ENCODE data around the gene SDF2L1. TPM values are rescaled to one million over a fixed set of nuclear protein-coding genes. Genes with fewer than 3 reads are reported as not detected.

Gene SDF2L1
- total RNA-seq, 5 donors from 2014 or later (not counting 1 experiment from before 2014, with no cell fraction given): 22.1 to 55.4 (median 50.2) TPM

DNA sequence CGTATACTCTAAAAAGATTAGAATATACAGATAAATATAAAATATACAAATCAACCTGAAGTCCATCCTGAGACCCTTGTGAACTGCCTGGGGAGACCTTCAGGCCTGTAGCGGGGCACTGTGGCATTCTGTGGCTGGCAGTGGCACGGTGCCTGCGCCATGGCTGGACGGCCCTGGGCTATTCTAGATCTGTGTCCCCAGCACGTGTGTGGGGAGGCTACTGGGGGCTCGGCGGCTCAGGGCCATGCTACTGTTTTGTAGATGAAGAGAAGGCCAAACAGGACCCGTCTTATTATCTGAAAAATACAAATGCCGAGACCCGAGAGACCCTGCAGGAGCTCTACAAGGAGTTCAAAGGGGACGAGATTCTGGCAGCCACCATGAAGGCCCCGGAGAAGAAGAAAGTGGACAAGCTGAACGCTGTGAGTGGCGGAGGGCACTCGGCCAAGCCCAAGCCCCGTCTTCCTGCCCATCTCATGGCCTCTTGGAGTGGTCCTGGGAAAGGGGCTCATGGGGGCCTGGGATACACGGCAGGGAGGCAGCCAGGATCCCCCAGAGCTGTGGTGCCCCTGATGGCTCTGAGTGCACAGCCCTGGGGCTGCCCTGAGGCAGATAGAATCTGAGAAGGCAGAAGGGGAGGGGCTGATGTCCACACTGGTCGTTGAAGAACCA is 42.5 kb downstream of the SDF2L1 start:
- Mint-ChIP-seq H3K4me3 (no peak overlapping the region), H3K27ac (no peak overlapping the region), H3K36me3 (peaks cover 20% of the 10 kb centered on the region), H3K4me1 (peaks cover 0 to 6% (median 2%) of the 10 kb centered on the region in 3 donors), H3K27me3 (no peaks in the 10 kb centered on the region), H3K9me3 (no peaks in the 10 kb centered on the region)
- 97% methylated on average over 16 of the region's 19 CpGs for WGBS (ENCODE audit: insufficient coverage)
- POLR2A ChIA-PET: no interaction called here
- CTCF ChIA-PET: no interaction called here
- Histone ChIP-seq H3K27ac (ENCODE audit: low read length) (no peak overlapping the region), H3K36me3 (ENCODE audit: control insufficient read depth in 2 of 2, extremely low read depth in 1 of 2, insufficient read depth in 1 of 2, low read length in 1 of 2) (peaks cover 17 to 74% of the 10 kb centered on the region in 2 donors), H3K27me3 (replicated peaks in 1 of 2; ENCODE audit: control insufficient read depth in 2 of 2, extremely low read depth in 1 of 2, insufficient read depth in 2 of 2, low read length in 1 of 2) (no peaks in the 10 kb centered on the region), H3K4me3 (ENCODE audit: control insufficient read depth in 1 of 2, extremely low read depth in 1 of 2, low read length in 1 of 2) (no peak overlapping the region), H3K4me1 (ENCODE audit: control insufficient read depth in 1 of 2, extremely low read depth in 1 of 2, insufficient read depth in 2 of 2, low read length in 2 of 2) (no peaks in the 10 kb centered on the region), H3K9me3 (no peaks in the 10 kb centered on the region)
- DNase-seq (no peak), ATAC-seq (replicated peaks in 1 of 4) (no peak)

- Mint-ChIP-seq H3K4me1 (peaks cover 0 to 9% (median 4%) of the 10 kb centered on the region in 3 donors), H3K27ac (no peak overlapping the region), H3K4me3 (no peak overlapping the region), H3K9me3 (no peaks in the 10 kb centered on the region), H3K27me3 (no peaks in the 10 kb centered on the region), H3K36me3 (peaks cover 22% of the 10 kb centered on the region)
- 96% methylated on average over 3 of the region's 8 CpGs for WGBS (ENCODE audit: insufficient coverage)
- ChIA-PET POLR2A (no interaction called here), CTCF (no interaction called here)
- Histone ChIP-seq H3K27ac (ENCODE audit: low read length) (no peak overlapping the region), H3K9me3 (no peaks in the 10 kb centered on the region), H3K4me3 (ENCODE audit: control insufficient read depth in 1 of 2, extremely low read depth in 1 of 2, low read length in 1 of 2) (no peak overlapping the region), H3K4me1 (ENCODE audit: control insufficient read depth in 1 of 2, extremely low read depth in 1 of 2, insufficient read depth in 2 of 2, low read length in 2 of 2) (peaks cover 0 to under 1% of the 10 kb centered on the region in 2 experiments), H3K27me3 (replicated peaks in 1 of 2; ENCODE audit: control insufficient read depth in 2 of 2, extremely low read depth in 1 of 2, insufficient read depth in 2 of 2, low read length in 1 of 2) (no peaks in the 10 kb centered on the region), H3K36me3 (ENCODE audit: control insufficient read depth in 2 of 2, extremely low read depth in 1 of 2, insufficient read depth in 1 of 2, low read length in 1 of 2) (peaks cover 17 to 74% of the 10 kb centered on the region in 2 donors)
- ATAC-seq (replicated peaks in 1 of 4): no peak
- no peak for DNase-seq
Observed at GRCh38 chr22:21685164-21685513, 43.0 kb downstream of the SDF2L1 start.

DNA sequence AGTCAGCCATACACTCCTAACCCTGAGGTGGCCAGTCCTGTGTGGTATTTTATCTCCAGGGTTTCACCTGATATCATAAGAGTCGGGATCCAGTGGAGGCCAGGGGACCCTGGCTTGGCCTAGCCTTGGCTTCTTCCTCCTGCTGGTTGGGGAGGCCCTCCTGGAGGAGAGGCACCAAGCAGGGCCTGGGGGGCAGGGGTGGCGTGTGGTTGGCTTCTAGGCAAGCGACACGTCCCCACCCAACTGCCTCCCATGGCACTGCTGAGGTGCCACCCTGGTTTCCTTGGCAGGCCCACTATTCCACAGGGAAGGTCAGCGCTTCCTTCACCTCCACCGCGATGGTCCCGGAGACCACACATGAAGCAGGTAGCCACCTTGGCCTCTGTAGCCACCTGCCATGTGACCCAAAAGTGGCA is 44.1 kb downstream of the SDF2L1 start:
- no peak overlapping the region for H3K4me3 ChIP-seq (ENCODE audit: control insufficient read depth in 1 of 2, extremely low read depth in 1 of 2, low read length in 1 of 2)
- 95% methylated on average over 8 of the region's 8 CpGs for WGBS (ENCODE audit: insufficient coverage)
- Mint-ChIP-seq H3K4me1 (peaks cover 0 to 9% (median 8%) of the 10 kb centered on the region in 3 donors), H3K4me3 (no peak overlapping the region), H3K27me3 (no peaks in the 10 kb centered on the region), H3K9me3 (no peaks in the 10 kb centered on the region), H3K36me3 (peaks cover 21% of the 10 kb centered on the region), H3K27ac (no peak overlapping the region)
- ChIA-PET POLR2A (no interaction called here), CTCF (no interaction called here)
- H3K4me1 ChIP-seq (ENCODE audit: control insufficient read depth in 1 of 2, extremely low read depth in 1 of 2, insufficient read depth in 2 of 2, low read length in 2 of 2): peaks cover 0 to 3% of the 10 kb centered on the region in 2 experiments
- ATAC-seq (replicated peaks in 1 of 4): no peak
- H3K9me3 ChIP-seq: no peaks in the 10 kb centered on the region
- H3K36me3 ChIP-seq (ENCODE audit: control insufficient read depth in 2 of 2, extremely low read depth in 1 of 2, insufficient read depth in 1 of 2, low read length in 1 of 2): peaks cover 17 to 73% of the 10 kb centered on the region in 2 donors
- no peak for DNase-seq
- H3K27ac ChIP-seq (ENCODE audit: low read length): no peak overlapping the region
- H3K27me3 ChIP-seq (replicated peaks in 1 of 2; ENCODE audit: control insufficient read depth in 2 of 2, extremely low read depth in 1 of 2, insufficient read depth in 2 of 2, low read length in 1 of 2): no peaks in the 10 kb centered on the region

DNA sequence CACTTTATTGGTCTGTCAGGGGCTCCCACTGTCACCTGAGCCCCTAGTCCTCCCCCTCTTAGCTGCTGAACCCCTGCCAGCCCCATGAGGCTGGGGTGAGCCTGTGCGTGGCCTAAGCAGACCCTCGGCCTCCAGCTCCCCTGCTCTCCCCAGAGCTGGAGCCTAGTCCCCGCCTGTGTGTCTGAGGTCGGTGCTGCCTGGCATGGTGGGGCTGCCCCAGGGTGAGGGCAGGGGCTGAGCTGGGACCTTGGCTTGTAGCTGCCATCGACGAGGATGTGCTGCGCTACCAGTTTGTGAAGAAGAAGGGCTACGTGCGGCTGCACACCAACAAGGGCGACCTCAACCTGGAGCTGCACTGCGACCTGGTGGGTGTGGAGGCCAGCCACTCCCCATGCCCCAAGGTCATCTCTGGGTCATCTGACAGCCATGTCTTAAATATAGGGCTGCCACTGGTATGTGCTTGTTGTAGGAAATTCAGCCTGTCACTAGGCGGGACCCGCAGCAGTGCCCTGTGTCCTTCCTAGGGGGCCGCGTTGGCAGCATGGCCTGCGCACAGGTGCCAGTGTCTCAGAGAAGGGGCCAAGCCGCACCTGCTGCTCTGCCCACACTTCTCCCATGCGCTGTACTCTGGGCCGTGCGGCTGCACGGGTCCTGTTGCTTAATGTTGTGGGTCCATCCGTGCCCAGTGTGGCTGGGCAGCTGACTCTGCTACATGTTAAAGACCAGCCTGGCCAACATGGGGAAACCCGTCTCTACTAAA is 44.7 kb downstream of the SDF2L1 start:
- Histone ChIP-seq H3K9me3 (no peaks in the 10 kb centered on the region), H3K27ac (ENCODE audit: low read length) (no peak overlapping the region), H3K4me3 (ENCODE audit: control insufficient read depth in 1 of 2, extremely low read depth in 1 of 2, low read length in 1 of 2) (no peak overlapping the region), H3K4me1 (ENCODE audit: control insufficient read depth in 1 of 2, extremely low read depth in 1 of 2, insufficient read depth in 2 of 2, low read length in 2 of 2) (peaks cover 0 to 3% of the 10 kb centered on the region in 2 experiments), H3K27me3 (replicated peaks in 1 of 2; ENCODE audit: control insufficient read depth in 2 of 2, extremely low read depth in 1 of 2, insufficient read depth in 2 of 2, low read length in 1 of 2) (no peaks in the 10 kb centered on the region), H3K36me3 (ENCODE audit: control insufficient read depth in 2 of 2, extremely low read depth in 1 of 2, insufficient read depth in 1 of 2, low read length in 1 of 2) (peaks cover 17 to 67% of the 10 kb centered on the region in 2 donors)
- no peaks in the 10 kb centered on the region for H3K9me3 Mint-ChIP-seq
- no peaks in the 10 kb centered on the region for H3K27me3 Mint-ChIP-seq
- H3K4me3 Mint-ChIP-seq: no peak overlapping the region
- H3K36me3 Mint-ChIP-seq: peaks cover 21% of the 10 kb centered on the region
- CTCF ChIA-PET: no interaction called here
- 96% methylated on average over 19 of the region's 23 CpGs for WGBS (ENCODE audit: insufficient coverage)
- DNase-seq (no peak), ATAC-seq (replicated peaks in 1 of 4) (no peak)
- no peak overlapping the region for H3K27ac Mint-ChIP-seq
- POLR2A ChIA-PET: no interaction called here
- peaks cover 0 to 9% (median 8%) of the 10 kb centered on the region in 3 donors for H3K4me1 Mint-ChIP-seq

GRCh38 chr22:21687685-21688259 is 45.7 kb downstream of the SDF2L1 start:
- Mint-ChIP-seq H3K27me3 (no peaks in the 10 kb centered on the region), H3K4me1 (peaks cover 0 to 9% (median 8%) of the 10 kb centered on the region in 3 donors), H3K27ac (no peak overlapping the region), H3K4me3 (no peak overlapping the region), H3K9me3 (no peaks in the 10 kb centered on the region), H3K36me3 (peaks cover 22% of the 10 kb centered on the region)
- no peak for ATAC-seq (replicated peaks in 1 of 4)
- 98% methylated on average over 11 of the region's 11 CpGs for WGBS (ENCODE audit: insufficient coverage)
- Histone ChIP-seq H3K9me3 (no peaks in the 10 kb centered on the region), H3K4me3 (ENCODE audit: control insufficient read depth in 1 of 2, extremely low read depth in 1 of 2, low read length in 1 of 2) (no peak overlapping the region), H3K27me3 (replicated peaks in 1 of 2; ENCODE audit: control insufficient read depth in 2 of 2, extremely low read depth in 1 of 2, insufficient read depth in 2 of 2, low read length in 1 of 2) (no peaks in the 10 kb centered on the region), H3K4me1 (ENCODE audit: control insufficient read depth in 1 of 2, extremely low read depth in 1 of 2, insufficient read depth in 2 of 2, low read length in 2 of 2) (peaks cover 0 to 3% of the 10 kb centered on the region in 2 experiments), H3K27ac (ENCODE audit: low read length) (no peak overlapping the region), H3K36me3 (ENCODE audit: control insufficient read depth in 2 of 2, extremely low read depth in 1 of 2, insufficient read depth in 1 of 2, low read length in 1 of 2) (peaks cover 12 to 59% of the 10 kb centered on the region in 2 donors)
- ChIA-PET CTCF (no interaction called here), POLR2A (no interaction called here)
- no peak for DNase-seq

DNA sequence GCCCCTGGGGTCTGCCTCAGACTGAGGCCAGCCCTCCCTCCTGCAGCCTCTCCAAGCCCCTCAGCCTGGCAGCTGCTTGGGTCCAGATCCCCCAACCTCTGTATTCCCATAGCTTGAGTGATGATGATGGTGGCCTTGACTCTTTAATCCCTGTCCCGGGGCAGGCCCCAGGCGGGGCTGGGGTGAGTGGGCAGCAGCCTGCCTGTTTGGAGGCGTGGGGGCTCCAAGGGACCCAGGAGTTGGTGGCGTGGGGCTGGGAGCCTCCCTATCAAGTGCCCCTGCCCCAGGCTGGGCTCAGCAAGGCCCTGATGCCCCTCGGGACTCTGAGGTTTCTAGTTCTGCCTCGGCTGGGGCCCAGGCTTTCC is 46.2 kb downstream of the SDF2L1 start:
- H3K27ac Mint-ChIP-seq: no peak overlapping the region
- 100% methylated on average over 4 of the region's 6 CpGs for WGBS (ENCODE audit: insufficient coverage)
- ChIA-PET POLR2A (interaction anchor here in 1 of 2 donors (0.6 kb wide), 1 partner anchor 761 kb away, joined by 5 read pairs; no protein-coding TSS in a partner anchor), CTCF (no interaction called here)
- Histone ChIP-seq H3K9me3 (no peaks in the 10 kb centered on the region), H3K4me3 (ENCODE audit: control insufficient read depth in 1 of 2, extremely low read depth in 1 of 2, low read length in 1 of 2) (no peak overlapping the region), H3K36me3 (ENCODE audit: control insufficient read depth in 2 of 2, extremely low read depth in 1 of 2, insufficient read depth in 1 of 2, low read length in 1 of 2) (peaks cover 9 to 55% of the 10 kb centered on the region in 2 donors), H3K4me1 (ENCODE audit: control insufficient read depth in 1 of 2, extremely low read depth in 1 of 2, insufficient read depth in 2 of 2, low read length in 2 of 2) (peaks cover 0 to 3% of the 10 kb centered on the region in 2 experiments), H3K27me3 (replicated peaks in 1 of 2; ENCODE audit: control insufficient read depth in 2 of 2, extremely low read depth in 1 of 2, insufficient read depth in 2 of 2, low read length in 1 of 2) (no peaks in the 10 kb centered on the region), H3K27ac (ENCODE audit: low read length) (no peak overlapping the region)
- no peaks in the 10 kb centered on the region for H3K27me3 Mint-ChIP-seq
- H3K4me3 Mint-ChIP-seq: no peak overlapping the region
- H3K4me1 Mint-ChIP-seq: peaks cover 0 to 9% (median 8%) of the 10 kb centered on the region in 3 donors
- no peaks in the 10 kb centered on the region for H3K9me3 Mint-ChIP-seq
- no peak for ATAC-seq (replicated peaks in 1 of 4)
- H3K36me3 Mint-ChIP-seq: peaks cover 19% of the 10 kb centered on the region
- DNase-seq: no peak

Data from T-cell (primary cell).